Hepatocyte (in vitro differentiated cells): Measurements from ENCODE around the gene TNNT2.

ENCODE experiments used
- CTCF ChIP-seq: fragments of 200-600 bp; sonication (generic); IDR thresholded peaks from 2 replicates; pipeline ENCODE4 v1.5.1; 2016; ENCODE audit warnings: antibody characterized with exemption, mild to moderate bottlenecking; ENCODE audit not compliant: poor library complexity
- EZH2phosphoT487 ChIP-seq: fragments of 200-600 bp; sonication (generic); IDR thresholded peaks from one replicate; pipeline ENCODE4 v1.6.1; 2018; ENCODE audit warnings: antibody characterized with exemption, mild to moderate bottlenecking, low read depth, moderate library complexity; ENCODE audit not compliant: unreplicated experiment, severe bottlenecking

- TF ChIP-seq EZH2phosphoT487 (no peak), CTCF (no peak)
These were observed 42.5 kb upstream of the TNNT2 start for GRCh38 chr1:201419746-201420607.
